Mononuclear cell (primary cell): ENCODE data around the gene MYO9A. TPM values are rescaled to one million over a fixed set of nuclear protein-coding genes. Genes with fewer than 3 reads are reported as not detected.
A peak's percentile ranks its signal among the peaks of the same experiment; 100 is the strongest.

Experiments used
- H3K27me3 ChIP-seq: 2 replicates; pipeline ENCODE4 v1.6.0; 2011; ENCODE audit warnings: low read length, control low read depth; ENCODE audit not compliant: insufficient read depth
- H3K4me1 ChIP-seq: 2 replicates; pipeline ENCODE4 v1.5.1; 2011; ENCODE audit warnings: mild to moderate bottlenecking, low read length, control low read depth; ENCODE audit not compliant: insufficient read depth
- H3K4me3 ChIP-seq: 2 replicates; pipeline ENCODE4 v1.5.1; 2011; ENCODE audit warnings: mild to moderate bottlenecking, low read length, moderate library complexity
- H3K9me3 ChIP-seq: 2 replicates; pipeline ENCODE4 v1.5.1; 2011; ENCODE audit warnings: low read depth, mild to moderate bottlenecking, control low read depth, low read length
- total RNA-seq: library from RNA; depleted of rRNA; stranded (reverse); fragments of >200 nt; gene quantifications from one replicate; pipeline ENCODE4 v1.2.3, GENCODE V29; 2012

The MYO9A gene
- 25.3 TPM for total RNA-seq

GRCh38 chr15:72118017-72118978 is at the start of gene MYO9A, which contains the start of gene SENP8:
TSS of gene MYO9A (minus strand) at chr15:72118150. CDS start at chr15:72046563, 71,587 bp downstream.
TSS of gene SENP8 (plus strand) at chr15:72118403. CDS start at chr15:72139624, 21,221 bp downstream.
- Histone ChIP-seq H3K27me3 (no peaks in the 10 kb centered on the region), H3K4me1 (peaks cover 20% of the 10 kb centered on the region), H3K4me3 (peak within 1 kb of the TSS; percentile 86), H3K9me3 (no peaks in the 10 kb centered on the region)

DNA sequence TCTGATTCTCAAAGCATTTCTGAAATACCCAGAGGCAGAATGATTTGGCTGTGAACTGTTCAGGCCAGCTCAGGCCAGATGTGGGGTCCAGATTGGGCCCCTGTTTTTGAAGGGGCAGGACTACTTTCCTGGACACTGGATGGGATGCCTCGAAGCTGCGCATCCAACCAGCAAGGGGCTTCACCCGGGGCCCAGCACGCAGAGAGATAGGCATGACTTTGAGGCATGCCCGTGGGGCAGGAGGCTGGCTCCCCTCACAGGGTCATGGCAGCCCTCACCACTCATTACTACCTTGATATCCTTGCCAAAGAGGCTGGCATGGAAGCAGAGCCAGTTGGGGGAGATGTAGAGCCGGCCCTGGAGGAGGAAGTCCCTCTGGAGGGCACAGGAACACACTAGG is 49.5 kb upstream of the MYO9A start:
- Histone ChIP-seq H3K4me1 (no peaks in the 10 kb centered on the region), H3K27me3 (no peaks in the 10 kb centered on the region), H3K4me3 (no peak overlapping the region), H3K9me3 (no peaks in the 10 kb centered on the region)

GRCh38 chr15:72166716-72167417 is 48.9 kb upstream of the MYO9A start:
- Histone ChIP-seq H3K27me3 (no peaks in the 10 kb centered on the region), H3K4me1 (no peaks in the 10 kb centered on the region), H3K4me3 (no peak overlapping the region), H3K9me3 (no peaks in the 10 kb centered on the region)

GRCh38 chr15:72163719-72164118 is 45.8 kb upstream of the MYO9A start:
- H3K4me3 ChIP-seq = no peak overlapping the region
- no peaks in the 10 kb centered on the region for H3K9me3 ChIP-seq
- H3K4me1 ChIP-seq = no peaks in the 10 kb centered on the region
- H3K27me3 ChIP-seq = no peaks in the 10 kb centered on the region

DNA sequence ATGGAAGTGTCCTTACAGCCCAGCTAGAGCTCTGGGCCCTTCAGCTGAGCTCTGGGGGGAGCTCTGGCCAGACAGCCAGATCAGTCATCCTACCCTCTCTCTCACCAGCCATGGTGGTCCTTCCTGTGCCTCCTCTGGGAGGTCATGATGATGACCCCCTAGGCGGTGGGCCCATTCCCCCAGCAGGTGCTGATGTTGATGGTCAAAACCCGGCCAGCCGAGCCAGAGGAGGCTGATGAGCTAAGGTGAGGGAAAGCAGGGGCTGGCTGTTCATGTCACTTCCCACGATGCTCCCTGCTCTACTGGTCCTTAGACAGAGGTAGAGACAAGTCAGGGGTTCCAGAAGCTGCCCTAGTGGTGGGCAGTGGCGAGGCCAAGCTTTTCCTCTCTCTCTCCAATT is 44.6 kb upstream of the MYO9A start:
- Histone ChIP-seq H3K4me1 (no peaks in the 10 kb centered on the region), H3K27me3 (no peaks in the 10 kb centered on the region), H3K9me3 (no peaks in the 10 kb centered on the region), H3K4me3 (no peak overlapping the region)

GRCh38 chr15:72161361-72162132 is 43.6 kb upstream of the MYO9A start:
- Histone ChIP-seq H3K4me3 (no peak overlapping the region), H3K9me3 (no peaks in the 10 kb centered on the region), H3K27me3 (no peaks in the 10 kb centered on the region), H3K4me1 (peaks cover 3% of the 10 kb centered on the region)

GRCh38 chr15:72160696-72161245 is 42.8 kb upstream of the MYO9A start:
- Histone ChIP-seq H3K27me3 (no peaks in the 10 kb centered on the region), H3K9me3 (no peaks in the 10 kb centered on the region), H3K4me1 (peaks cover 11% of the 10 kb centered on the region), H3K4me3 (no peak overlapping the region)

DNA sequence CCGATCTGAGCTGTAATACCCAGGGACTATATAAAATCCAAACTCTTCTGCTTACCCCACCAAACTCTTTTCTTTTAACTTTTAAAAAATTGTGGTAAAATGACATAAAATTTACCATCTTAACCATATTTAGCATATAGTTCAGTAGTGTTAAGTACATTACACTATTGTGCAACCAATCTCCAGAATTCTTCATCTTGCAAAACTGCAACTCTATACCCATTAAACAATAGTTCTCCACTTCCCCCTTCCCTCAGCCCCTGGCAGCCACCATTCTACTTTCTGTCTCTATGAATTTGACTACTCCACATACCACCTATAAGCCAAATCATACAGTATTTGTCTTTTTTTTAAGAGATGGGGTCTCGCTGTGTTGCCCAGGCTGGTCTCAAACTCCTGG is 39.0 kb upstream of the MYO9A start:
- Histone ChIP-seq H3K4me1 (peaks cover 16% of the 10 kb centered on the region), H3K9me3 (no peaks in the 10 kb centered on the region), H3K27me3 (no peaks in the 10 kb centered on the region), H3K4me3 (no peak overlapping the region)

DNA sequence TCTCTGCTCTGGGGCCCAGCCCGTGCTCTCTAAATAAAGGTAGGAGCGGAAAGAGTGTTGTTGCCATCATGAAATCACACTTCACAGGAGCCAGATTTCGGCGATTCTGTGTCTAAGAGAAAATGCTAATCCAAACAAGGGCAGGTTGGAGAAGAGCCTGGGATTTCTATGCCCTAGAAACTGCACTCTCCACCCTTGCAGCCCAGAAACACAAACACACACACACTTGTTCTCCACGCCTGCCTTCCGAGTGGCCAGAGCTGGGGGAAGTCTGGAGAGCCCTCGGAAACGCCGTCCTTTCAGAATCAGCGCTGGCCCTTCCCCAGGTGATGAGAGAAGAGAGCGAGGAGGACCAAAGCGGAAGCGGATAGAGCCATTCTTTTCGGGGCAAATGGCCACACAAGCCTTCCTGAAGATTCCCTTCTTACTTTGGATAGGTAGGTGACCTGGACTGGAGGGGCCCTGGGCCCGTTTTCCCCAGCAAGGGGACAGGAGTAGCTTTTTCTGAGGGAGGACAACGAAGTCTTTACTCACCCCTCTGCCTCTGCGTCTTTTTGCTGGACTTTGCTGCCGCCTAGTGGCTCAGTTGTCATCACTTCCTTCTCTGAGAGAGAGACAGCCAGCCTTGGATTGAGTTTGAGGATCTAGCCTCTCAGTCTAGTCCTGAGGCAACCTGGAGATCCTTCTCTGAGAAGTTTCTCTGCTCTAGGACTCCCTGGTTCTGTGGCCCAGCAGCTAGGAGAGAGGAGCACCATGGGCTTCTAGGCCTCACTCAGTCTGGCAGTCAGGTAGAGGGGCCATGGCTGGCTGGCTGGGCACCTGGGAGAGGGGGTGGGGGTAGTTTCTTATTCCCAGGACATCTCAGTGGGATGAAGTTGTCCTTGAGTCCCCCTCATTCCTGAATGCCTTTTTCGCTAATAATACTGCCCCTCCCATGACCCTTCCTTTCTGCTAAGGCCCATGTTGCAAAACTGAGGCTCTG is 38.0 kb upstream of the MYO9A start:
- Histone ChIP-seq H3K4me3 (peak overlapping the region; percentile 17), H3K4me1 (peaks cover 16% of the 10 kb centered on the region), H3K9me3 (no peaks in the 10 kb centered on the region), H3K27me3 (no peaks in the 10 kb centered on the region)

DNA sequence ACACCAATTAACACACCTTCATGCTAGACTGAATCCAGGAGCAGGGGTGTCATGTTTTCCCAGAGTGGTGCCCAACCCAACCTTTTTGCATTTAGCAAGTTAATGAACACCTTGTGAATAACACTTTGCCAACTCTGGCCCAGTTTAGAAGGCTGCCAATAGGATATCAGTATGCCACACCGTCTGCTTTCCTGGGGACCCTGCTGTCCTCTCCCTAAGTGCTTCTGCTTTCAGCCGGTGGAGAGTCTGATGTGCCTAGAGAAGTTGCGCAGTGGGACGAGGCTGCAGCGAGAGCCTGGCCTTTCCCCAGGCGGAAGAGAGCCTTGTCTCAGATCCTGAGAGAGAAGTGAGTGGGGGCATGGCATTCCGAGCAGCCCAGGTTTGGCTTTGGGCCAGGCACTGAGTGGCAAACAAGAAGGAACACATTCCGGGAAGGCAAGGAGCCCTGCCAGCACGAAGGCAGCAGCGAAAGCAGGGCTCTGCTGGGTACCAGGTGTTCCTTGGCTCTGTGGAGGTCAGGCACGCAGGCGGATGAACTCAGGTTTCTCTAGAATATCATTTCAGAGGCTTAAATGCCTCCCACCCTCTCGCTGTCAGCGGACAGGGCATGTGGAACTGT is 37.2 kb upstream of the MYO9A start:
- H3K4me1 ChIP-seq = peaks cover 16% of the 10 kb centered on the region
- no peak overlapping the region for H3K4me3 ChIP-seq
- no peaks in the 10 kb centered on the region for H3K9me3 ChIP-seq
- no peaks in the 10 kb centered on the region for H3K27me3 ChIP-seq

DNA sequence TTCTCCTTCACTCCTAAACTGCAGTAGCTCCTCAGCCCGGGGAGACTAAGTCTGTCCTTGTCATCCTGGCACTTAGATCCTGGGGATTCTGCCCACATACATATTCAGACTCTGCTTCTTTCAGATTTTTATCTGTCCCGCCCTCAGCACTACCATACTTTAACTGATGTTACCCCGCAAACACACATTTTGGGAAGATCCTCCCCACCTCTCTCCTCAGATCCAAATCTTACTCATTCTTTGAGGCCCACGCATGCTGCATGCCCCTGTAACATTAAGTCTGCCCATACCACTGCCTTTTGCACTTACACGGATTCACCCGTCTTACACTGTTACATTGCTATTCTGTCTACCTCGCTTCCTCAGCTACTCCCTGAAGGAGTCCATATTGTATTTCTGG is 36.4 kb upstream of the MYO9A start:
- no peak overlapping the region for H3K4me3 ChIP-seq
- H3K27me3 ChIP-seq = no peaks in the 10 kb centered on the region
- H3K9me3 ChIP-seq = no peaks in the 10 kb centered on the region
- H3K4me1 ChIP-seq = peaks cover 16% of the 10 kb centered on the region

DNA sequence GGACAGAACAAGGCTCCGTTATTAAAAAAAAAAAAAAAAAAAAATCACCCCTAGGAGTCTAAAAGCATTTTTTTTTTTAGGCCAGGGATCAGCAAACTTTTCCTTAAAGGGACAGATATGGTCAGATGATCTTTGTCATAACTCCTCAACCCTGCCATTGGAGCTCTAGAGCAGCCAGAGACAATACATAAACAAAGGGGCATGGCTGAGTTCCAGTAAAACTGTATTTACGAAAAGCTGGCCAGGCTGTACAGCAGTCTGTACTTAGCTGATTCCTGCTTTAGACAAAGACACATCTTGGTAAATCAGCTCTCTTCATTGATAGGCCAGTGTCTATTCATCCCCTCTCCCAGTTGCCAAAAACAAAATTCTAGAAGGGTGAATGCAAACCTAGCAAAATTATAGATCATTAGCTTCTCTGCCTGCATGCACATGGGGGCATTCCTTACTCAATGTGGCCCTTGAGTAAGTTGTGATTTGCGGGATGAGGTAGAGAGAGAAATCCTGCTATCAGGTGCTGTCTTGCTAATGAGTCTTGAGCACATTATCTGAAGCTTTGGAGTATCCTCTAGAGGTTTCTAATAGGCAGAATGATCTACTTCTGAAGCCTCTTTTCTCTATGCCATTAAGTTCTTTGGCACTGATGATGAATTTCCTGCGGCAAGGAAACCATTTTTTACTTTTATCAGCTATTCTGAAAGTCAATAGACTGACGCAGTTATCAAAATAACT is 35.5 kb upstream of the MYO9A start:
- no peaks in the 10 kb centered on the region for H3K9me3 ChIP-seq
- H3K4me3 ChIP-seq = no peak overlapping the region
- H3K4me1 ChIP-seq = peaks cover 16% of the 10 kb centered on the region
- no peaks in the 10 kb centered on the region for H3K27me3 ChIP-seq

GRCh38 chr15:72147418-72147817 is 29.5 kb upstream of the MYO9A start:
- no peaks in the 10 kb centered on the region for H3K27me3 ChIP-seq
- peaks cover 5% of the 10 kb centered on the region for H3K4me1 ChIP-seq
- no peak overlapping the region for H3K4me3 ChIP-seq
- no peaks in the 10 kb centered on the region for H3K9me3 ChIP-seq
